Skeletal muscle tissue (tissue), 4 donors: ENCODE measurements around the gene GALNT18. TPM values are rescaled to one million over a fixed set of nuclear protein-coding genes. Genes with fewer than 3 reads are reported as not detected.

Experiments
- H3K27ac ChIP-seq: one replicate; pipeline ENCODE4 v1.7.0; 2013; ENCODE audit warnings: mild to moderate bottlenecking, low read depth, low read length, inconsistent platforms
- H3K27me3 ChIP-seq, 3 donors: one replicate each; pipeline ENCODE4 v1.7.0; 2013; ENCODE audit warnings: low read length in 3 of 3; ENCODE audit not compliant: control insufficient read depth in 3 of 3, insufficient read depth in 3 of 3
- H3K36me3 ChIP-seq, 3 donors: one replicate each; pipeline ENCODE4 v1.7.0; 2013; ENCODE audit warnings: low read length in 3 of 3; ENCODE audit not compliant: control insufficient read depth in 3 of 3, insufficient read depth in 3 of 3
- H3K4me1 ChIP-seq, 3 donors: one replicate each; pipeline ENCODE4 v1.7.0; 2013; ENCODE audit warnings: low read length in 3 of 3, mild to moderate bottlenecking in 3 of 3; ENCODE audit not compliant: control insufficient read depth in 3 of 3, insufficient read depth in 3 of 3
- H3K4me3 ChIP-seq, 3 donors: one replicate each; pipeline ENCODE4 v1.7.0; 2013; ENCODE audit warnings: low read length in 3 of 3
- H3K9ac ChIP-seq, 3 donors: one replicate each; pipeline ENCODE4 v1.7.0; 2013; ENCODE audit warnings: low read length in 3 of 3, mild to moderate bottlenecking in 3 of 3, moderate library complexity in 2 of 3, low read depth in 1 of 3
- H3K9me3 ChIP-seq, 3 donors: one replicate each; pipeline ENCODE4 v1.7.0; 2013; ENCODE audit warnings: low read length in 3 of 3; ENCODE audit not compliant: control insufficient read depth in 3 of 3
- total RNA-seq: library from RNA; depleted of rRNA; stranded (reverse); fragments of >200 nt; gene quantifications from one replicate; pipeline ENCODE4 v1.2.3, GENCODE V29; 2014
- donor health status: Osteomylitis.

Gene GALNT18
- total RNA-seq, 1 donor from 2014 or later = 9.4 TPM

GRCh38 chr11:11467312-11467711 is 154.5 kb downstream of the GALNT18 start:
- Histone ChIP-seq H3K4me1 (peaks cover 19 to 21% (median 21%) of the 10 kb centered on the region in 3 donors), H3K27ac (no peak overlapping the region), H3K27me3 (no peaks in the 10 kb centered on the region), H3K36me3 (no peaks in the 10 kb centered on the region), H3K4me3 (no peak overlapping the region), H3K9me3 (no peaks in the 10 kb centered on the region), H3K9ac (no peak overlapping the region)

GRCh38 chr11:11464555-11464954 is 157.2 kb downstream of the GALNT18 start:
- Histone ChIP-seq H3K4me3 (no peak overlapping the region), H3K36me3 (no peaks in the 10 kb centered on the region), H3K27me3 (no peaks in the 10 kb centered on the region), H3K9ac (no peak overlapping the region), H3K4me1 (peaks cover 22 to 29% (median 27%) of the 10 kb centered on the region in 3 donors), H3K9me3 (no peaks in the 10 kb centered on the region), H3K27ac (no peak overlapping the region)

GRCh38 chr11:11463405-11463804 is 158.4 kb downstream of the GALNT18 start:
- H3K27ac ChIP-seq = no peak overlapping the region
- no peak overlapping the region for H3K4me3 ChIP-seq
- H3K27me3 ChIP-seq = no peaks in the 10 kb centered on the region
- H3K9ac ChIP-seq = no peak overlapping the region
- H3K9me3 ChIP-seq = peaks cover 0 to 2% (median 0%) of the 10 kb centered on the region in 3 donors
- H3K36me3 ChIP-seq = no peaks in the 10 kb centered on the region
- peaks cover 22 to 29% (median 27%) of the 10 kb centered on the region in 3 donors for H3K4me1 ChIP-seq

GRCh38 chr11:11461473-11461872 is 160.3 kb downstream of the GALNT18 start:
- Histone ChIP-seq H3K27me3 (no peaks in the 10 kb centered on the region), H3K4me1 (peaks cover 22 to 27% (median 23%) of the 10 kb centered on the region in 3 donors), H3K9me3 (peaks cover 0 to 2% (median 0%) of the 10 kb centered on the region in 3 donors), H3K4me3 (peak overlapping the region in 2 of 3 donors; percentile 9 to 47), H3K27ac (no peak overlapping the region), H3K36me3 (no peaks in the 10 kb centered on the region), H3K9ac (peak overlapping the region in 2 of 3 donors; percentile 30 to 65)

GRCh38 chr11:11459578-11459977 is 162.2 kb downstream of the GALNT18 start:
- H3K4me3 ChIP-seq = no peak overlapping the region
- H3K36me3 ChIP-seq = no peaks in the 10 kb centered on the region
- peaks cover 22 to 27% (median 23%) of the 10 kb centered on the region in 3 donors for H3K4me1 ChIP-seq
- H3K27me3 ChIP-seq = no peaks in the 10 kb centered on the region
- H3K9me3 ChIP-seq = peaks cover 0 to 2% (median 0%) of the 10 kb centered on the region in 3 donors
- H3K9ac ChIP-seq = no peak overlapping the region
- H3K27ac ChIP-seq = no peak overlapping the region

- no peak overlapping the region for H3K4me3 ChIP-seq
- no peak overlapping the region for H3K27ac ChIP-seq
- peaks cover 17 to 24% (median 23%) of the 10 kb centered on the region in 3 donors for H3K4me1 ChIP-seq
Observed at GRCh38 chr11:11458485-11458884, 163.3 kb downstream of the GALNT18 start.

GRCh38 chr11:11458001-11458400 is 163.8 kb downstream of the GALNT18 start:
- H3K4me1 ChIP-seq = peaks cover 12 to 21% (median 20%) of the 10 kb centered on the region in 3 donors
- H3K9me3 ChIP-seq = peaks cover 0 to 2% (median 0%) of the 10 kb centered on the region in 3 donors
- H3K27ac ChIP-seq = no peak overlapping the region

More at GRCh38 chr11:11458485-11458884, 163.3 kb downstream of the GALNT18 start:
- Histone ChIP-seq H3K9ac (no peak overlapping the region), H3K9me3 (peaks cover 0 to 2% (median 0%) of the 10 kb centered on the region in 3 donors), H3K27me3 (no peaks in the 10 kb centered on the region), H3K36me3 (no peaks in the 10 kb centered on the region)

GRCh38 chr11:11456866-11457265 is 164.9 kb downstream of the GALNT18 start:
- peaks cover 7 to 16% (median 14%) of the 10 kb centered on the region in 3 donors for H3K4me1 ChIP-seq
- no peak overlapping the region for H3K4me3 ChIP-seq
- H3K9me3 ChIP-seq = peaks cover 0 to 2% (median 0%) of the 10 kb centered on the region in 3 donors
- no peak overlapping the region for H3K9ac ChIP-seq
- H3K27me3 ChIP-seq = peaks cover 0 to 3% (median 0%) of the 10 kb centered on the region in 3 donors
- no peaks in the 10 kb centered on the region for H3K36me3 ChIP-seq
- no peak overlapping the region for H3K27ac ChIP-seq

More at GRCh38 chr11:11458001-11458400, 163.8 kb downstream of the GALNT18 start:
- Histone ChIP-seq H3K36me3 (no peaks in the 10 kb centered on the region), H3K4me3 (no peak overlapping the region), H3K9ac (no peak overlapping the region), H3K27me3 (no peaks in the 10 kb centered on the region)

GRCh38 chr11:11454671-11455223 is 167.1 kb downstream of the GALNT18 start:
- Histone ChIP-seq H3K36me3 (no peaks in the 10 kb centered on the region), H3K27me3 (peaks cover 0 to 3% (median 0%) of the 10 kb centered on the region in 3 donors), H3K27ac (no peak overlapping the region), H3K9ac (no peak overlapping the region), H3K4me3 (no peak overlapping the region), H3K9me3 (peaks cover 0 to 2% (median 0%) of the 10 kb centered on the region in 3 donors), H3K4me1 (no peaks in the 10 kb centered on the region)

- no peaks in the 10 kb centered on the region for H3K4me1 ChIP-seq
- no peak overlapping the region for H3K9ac ChIP-seq
- peaks cover 0 to 3% (median 0%) of the 10 kb centered on the region in 3 donors for H3K27me3 ChIP-seq
Observed at GRCh38 chr11:11451501-11452005, 170.3 kb downstream of the GALNT18 start.

More at GRCh38 chr11:11451501-11452005, 170.3 kb downstream of the GALNT18 start:
- Histone ChIP-seq H3K27ac (no peak overlapping the region), H3K9me3 (no peaks in the 10 kb centered on the region), H3K4me3 (no peak overlapping the region), H3K36me3 (no peaks in the 10 kb centered on the region)
